ENCODE data around the gene PYY.

Gene PYY

DNA sequence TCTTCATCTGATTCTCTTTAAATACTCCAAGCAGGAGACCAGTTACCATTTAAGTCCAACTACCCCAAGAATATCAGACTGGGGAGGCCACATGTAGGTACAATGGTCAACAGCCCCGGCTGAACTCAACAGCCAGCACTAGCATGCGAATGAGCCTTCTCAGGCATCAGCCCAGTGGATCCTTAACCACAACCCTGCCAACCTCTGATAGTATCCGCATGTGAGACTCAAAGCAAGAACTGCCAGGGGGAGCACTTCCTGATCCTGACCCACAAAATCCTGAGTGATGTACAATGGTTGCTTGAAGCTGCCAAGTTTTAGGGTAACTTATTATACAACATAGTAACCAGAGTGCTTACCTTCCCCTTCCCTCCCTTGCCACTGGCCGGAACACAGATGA lies 4.0 kb downstream of the PYY start:
- in situ Hi-C loops (cut with MboI; ENCODE audit: low sequenced_read_pairs), result loop anchor here (25.0 kb wide), 1 partner anchor 213 kb away; the partner anchor contains the start of gene ASB16

DNA sequence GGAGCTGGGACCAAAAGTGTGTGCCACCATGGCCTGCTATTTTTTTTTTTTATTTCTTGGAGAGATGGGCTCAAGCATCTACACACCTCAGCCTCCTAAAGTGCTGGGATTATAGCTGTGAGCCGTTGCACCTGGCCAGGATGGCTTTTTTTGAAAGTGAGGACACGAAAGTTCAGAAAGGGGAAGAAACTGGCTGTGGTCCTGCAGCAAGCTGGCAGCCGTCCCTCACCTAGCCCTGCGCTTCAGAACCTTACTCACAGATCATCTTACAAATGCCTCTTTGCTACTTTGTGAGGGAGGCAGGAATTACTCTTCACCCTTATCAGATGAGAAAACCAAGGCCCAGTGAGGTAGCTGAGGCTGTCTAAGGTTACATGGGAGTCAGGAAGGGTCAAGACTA lies 7.0 kb downstream of the PYY start:
- in situ Hi-C loops (cut with MboI; ENCODE audit: low sequenced_read_pairs), result loop anchor here (25.0 kb wide), 1 partner anchor 216 kb away; the partner anchor contains the start of gene ASB16

DNA sequence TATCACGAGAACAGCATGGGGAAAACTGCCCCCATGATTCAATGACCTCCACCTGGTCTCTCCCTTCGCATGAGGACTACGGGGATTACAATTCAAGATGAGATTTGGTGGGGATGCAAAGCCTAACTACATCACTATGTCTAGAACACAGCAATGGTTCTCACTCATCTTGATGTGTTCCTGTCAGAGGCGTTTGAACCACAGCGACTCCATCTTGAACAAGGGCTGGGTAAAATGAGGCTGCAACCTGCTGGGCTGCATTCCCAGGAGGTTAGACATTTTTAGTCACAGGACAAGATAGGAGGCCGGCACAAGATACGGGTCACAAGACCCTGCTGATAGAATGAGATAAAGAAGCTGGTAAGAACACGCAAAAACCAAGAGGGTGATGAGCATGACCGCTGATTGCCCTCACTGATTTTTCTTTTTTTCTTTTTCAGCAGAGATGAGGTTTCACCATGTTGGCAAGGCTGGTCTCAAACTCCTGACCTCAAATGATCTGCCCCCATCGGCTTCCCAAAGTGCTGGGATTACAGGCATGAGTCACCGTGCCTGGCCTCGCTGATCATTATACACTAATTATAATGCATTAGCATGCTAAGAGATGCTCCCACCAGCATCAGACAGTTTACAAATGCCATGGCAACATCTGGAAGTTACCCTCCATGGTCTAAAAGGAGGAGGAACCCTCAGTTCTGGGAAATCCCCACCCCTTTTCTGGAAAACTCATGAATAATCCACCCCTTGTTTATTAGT lies 8.5 kb downstream of the PYY start:
- in situ Hi-C loops (cut with MboI; ENCODE audit: low sequenced_read_pairs), result loop anchor here (25.0 kb wide), 1 partner anchor 217 kb away; the partner anchor contains the start of gene ASB16

DNA sequence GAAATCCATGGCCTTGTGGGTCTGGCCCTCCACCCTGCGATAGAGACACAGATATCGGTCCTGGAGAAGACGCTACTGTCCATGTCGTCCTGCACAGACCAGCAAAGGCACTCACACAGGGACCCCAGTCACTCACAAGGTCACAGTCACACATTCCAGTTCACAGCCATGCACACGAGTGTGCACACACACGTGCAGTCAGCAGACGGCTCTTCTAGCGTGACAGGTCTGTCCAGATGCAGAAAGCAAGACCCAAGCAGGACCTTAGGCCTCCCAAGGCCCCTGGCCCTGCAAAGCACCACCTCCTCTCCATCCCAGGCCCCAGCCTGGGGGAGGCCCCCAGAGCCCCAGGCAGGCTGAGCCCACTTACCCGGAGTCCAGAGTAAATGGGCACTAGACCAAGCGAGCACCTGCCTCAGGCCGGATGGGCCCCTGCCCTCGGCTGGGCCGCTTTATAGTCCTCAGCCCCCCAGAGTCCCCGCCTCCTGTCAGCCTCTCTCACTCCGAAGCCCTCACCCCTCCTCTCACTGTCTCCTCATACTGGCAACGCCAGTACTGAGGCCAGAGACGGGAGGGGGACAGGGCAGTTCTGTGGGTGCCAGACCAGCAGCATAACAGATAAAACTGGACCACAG lies 11.6 kb downstream of the PYY start, which contains the start of gene PPY:
Gene PPY (minus strand): TSS at position 426 of the 635 bp plus-strand sequence. CDS start 822 bp downstream, outside the sequence.
- in situ Hi-C loops (cut with MboI; ENCODE audit: low sequenced_read_pairs), result loop anchor here (25.0 kb wide), 1 partner anchor 220 kb away; the partner anchor contains the start of gene ASB16

DNA sequence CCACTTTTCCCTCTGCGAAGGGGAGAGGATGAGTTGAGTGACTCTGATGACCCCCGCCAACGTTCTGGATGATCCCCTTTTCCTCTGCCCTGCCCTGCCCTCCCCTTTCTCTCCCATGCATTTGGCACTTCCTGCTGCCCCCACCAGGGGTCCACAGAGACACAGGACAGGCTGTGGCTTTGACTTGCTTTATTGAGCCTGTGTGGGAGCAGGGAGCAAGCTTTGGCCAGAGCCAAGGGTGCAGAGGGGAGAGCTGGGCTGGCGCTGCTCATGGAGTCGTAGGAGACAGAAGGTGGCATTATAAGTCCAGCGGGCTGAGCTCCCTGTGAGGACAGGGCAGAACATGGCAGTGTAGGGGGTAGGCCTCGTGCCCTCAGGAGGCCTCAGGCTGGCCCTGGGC lies 13.1 kb downstream of the PYY start:
- in situ Hi-C loops (cut with MboI; ENCODE audit: low sequenced_read_pairs), result loop anchor here (25.0 kb wide), 1 partner anchor 222 kb away; the partner anchor contains the start of gene ASB16

DNA sequence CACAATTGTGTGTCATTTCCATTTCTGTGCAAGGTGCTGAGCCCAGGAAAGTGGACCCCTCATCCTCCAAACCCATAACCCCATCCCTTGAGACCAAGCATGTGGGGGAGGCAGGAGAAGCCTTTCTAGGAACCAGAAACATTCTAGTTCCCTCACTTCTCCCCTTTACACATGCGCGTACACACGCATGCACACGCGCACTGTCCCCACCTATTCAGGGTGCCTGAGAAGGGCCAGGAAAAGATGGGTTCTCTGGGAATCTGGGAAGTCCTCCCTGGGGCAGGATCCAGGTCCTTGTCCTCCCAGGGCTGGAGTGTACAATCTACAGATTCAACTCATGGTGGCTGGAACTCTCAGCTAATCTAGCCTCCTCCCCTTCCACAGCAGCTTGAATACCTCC lies 13.9 kb downstream of the PYY start:
- in situ Hi-C loops (cut with MboI; ENCODE audit: low sequenced_read_pairs), result loop anchor here (25.0 kb wide), 1 partner anchor 222 kb away; the partner anchor contains the start of gene ASB16

DNA sequence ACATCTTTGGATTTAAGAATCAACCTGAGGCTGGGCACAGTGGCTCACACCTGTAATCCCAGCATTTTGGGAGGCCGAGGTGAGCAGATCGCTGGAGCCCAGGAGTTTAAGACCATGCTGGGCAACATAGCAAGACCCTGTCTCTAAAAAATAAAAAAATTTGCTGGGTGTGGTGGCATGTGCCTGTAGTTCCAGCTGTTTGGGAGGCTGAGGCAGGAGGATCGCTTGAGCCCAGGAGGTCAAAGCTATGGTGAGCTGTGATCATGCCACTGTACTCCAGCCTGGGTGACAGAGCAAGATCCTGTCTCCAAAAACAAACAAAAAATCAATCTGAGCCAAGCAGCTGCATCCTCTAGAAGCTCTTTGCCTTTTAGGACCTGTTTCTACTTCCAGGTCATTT lies 14.3 kb downstream of the PYY start:
- in situ Hi-C loops (cut with MboI; ENCODE audit: low sequenced_read_pairs), result loop anchor here (25.0 kb wide), 1 partner anchor 223 kb away; the partner anchor contains the start of gene ASB16

DNA sequence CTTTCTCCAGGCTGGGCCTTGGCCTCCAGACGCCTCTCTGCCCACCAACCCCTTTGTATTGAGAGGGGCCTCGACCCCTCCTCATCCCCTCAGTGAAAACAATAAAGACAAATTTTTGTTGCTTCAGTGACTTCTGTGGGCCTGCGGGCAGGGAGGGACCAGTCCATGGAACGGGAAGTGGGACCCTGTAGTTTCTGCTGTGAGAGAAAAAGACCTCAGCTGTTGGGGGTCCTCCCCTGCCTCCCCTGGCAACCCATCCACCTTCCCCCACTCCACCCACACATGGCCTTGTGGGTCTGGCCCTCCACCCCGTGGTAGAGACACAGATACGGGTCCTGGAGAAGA lies 14.9 kb downstream of the PYY start:
- in situ Hi-C loops (cut with MboI; ENCODE audit: low sequenced_read_pairs), result loop anchor here (25.0 kb wide), 1 partner anchor 223 kb away; the partner anchor contains the start of gene ASB16

DNA sequence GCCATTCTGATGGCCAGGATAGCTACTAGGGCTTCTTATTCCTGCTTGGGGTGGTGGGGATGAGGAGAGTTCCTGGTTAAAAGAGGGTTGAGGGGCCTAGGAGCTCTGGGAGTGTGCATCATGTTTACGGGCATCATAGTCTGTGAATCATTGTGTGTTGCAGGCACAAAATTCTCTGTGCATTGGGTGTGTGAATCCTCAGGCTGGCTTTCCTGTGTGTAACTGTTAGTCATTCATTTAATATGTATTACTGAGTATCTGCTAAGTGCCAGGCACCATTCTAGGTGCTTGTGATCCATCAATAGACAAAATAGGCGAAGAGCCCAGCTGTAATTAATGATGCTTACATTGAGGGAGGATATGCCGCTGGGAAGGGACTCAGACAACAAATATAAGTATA lies 17.3 kb downstream of the PYY start:
- in situ Hi-C loops (cut with MboI; ENCODE audit: low sequenced_read_pairs), result loop anchor here (25.0 kb wide), 1 partner anchor 226 kb away; the partner anchor contains the start of gene ASB16

DNA sequence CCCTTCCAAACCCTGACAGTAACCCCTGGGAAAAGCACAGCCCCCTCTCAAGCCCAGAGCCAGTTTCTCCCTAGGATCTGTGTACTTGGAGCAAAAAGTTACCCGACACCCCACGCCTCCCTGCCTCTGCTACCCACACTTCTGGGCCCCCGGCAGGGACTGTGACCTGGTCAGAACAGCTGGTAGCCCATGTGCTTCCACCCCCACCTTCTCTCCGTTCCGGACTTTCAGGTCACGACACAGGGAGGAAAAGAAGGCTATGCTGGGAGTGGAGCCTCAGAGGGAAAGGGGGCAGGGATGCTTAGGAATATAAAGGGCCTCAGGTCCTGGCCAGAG lies 17.8 kb downstream of the PYY start:
- in situ Hi-C loops (cut with MboI; ENCODE audit: low sequenced_read_pairs), result loop anchor here (25.0 kb wide), 1 partner anchor 226 kb away; the partner anchor contains the start of gene ASB16

DNA sequence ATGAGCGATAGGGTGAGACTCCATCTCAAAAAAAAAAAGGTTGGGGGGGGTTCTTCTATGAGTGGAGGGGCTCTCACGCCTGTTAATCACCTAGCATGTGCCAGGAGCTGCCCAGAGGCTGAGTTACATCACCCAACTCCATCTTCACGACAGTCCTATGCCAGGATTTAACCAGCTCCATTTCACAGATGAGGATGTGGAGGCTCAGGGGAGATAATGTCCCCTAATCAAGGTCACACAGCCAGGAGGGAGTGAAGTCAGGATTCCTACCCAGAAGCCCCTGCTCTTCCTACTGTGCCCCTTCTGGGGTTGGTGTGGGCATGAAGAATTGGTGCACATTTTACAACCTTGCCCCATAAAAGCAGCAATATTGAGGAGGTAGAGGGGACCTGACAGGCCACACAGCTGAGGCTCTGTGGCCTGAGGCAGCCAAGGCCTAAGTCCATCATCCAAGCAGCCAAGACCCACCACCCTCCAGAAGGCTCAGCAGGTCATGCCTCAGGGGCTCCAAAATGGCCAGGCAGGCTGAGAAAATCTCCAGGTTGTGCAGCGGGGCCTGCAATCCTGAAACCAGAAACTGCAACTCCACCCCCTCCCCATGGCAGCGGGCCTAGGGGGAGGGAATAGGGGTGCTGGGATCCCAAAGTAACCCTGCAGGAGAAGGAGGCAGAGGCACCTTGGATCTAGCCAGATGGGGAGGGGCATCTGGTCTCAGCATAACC lies 18.4 kb downstream of the PYY start:
- in situ Hi-C loops (cut with MboI; ENCODE audit: low sequenced_read_pairs), result loop anchor here (25.0 kb wide), 1 partner anchor 227 kb away; the partner anchor contains the start of gene ASB16

DNA sequence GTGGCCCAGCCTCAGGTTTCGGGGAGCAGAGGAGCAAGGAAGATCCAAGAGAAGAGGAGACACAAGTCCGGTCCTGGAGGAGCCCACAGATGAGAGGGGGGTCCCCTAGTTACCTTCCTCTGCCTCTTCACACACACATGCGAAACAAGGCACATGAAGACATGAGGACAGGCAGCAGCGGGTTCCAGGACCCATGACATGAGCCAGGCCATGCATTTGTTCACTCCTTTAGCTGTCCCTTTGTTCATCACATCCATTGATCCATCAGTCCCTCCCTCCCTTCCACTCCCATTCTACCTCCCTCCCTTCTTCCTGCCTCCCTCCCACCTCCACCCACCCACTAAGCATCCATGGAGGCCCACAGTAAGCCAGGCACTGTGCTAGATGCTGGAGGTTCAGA lies 20.8 kb downstream of the PYY start:
- in situ Hi-C loops (cut with MboI; ENCODE audit: low sequenced_read_pairs), result loop anchor here (25.0 kb wide), 1 partner anchor 229 kb away; the partner anchor contains the start of gene ASB16

DNA sequence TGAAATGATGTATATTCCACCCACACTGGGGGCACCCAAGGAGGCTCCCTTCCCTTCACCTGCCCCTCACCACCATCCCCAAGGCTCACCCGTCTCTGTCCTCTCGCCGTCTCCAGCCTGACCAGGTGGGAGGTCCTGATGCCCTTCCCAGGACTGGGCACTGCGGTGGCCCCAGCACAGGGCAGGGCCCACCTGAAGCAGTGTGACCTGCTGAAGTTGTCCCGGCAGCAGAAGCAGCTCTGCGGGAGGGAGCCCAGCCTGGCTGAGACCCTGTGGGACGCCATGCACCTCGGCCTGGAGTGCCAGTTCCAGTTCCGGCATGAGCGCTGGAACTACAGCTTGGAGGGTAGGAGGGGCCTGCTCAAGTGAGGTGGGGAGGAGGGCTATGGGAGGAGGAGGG lies 21.4 kb downstream of the PYY start:
- in situ Hi-C loops (cut with MboI; ENCODE audit: low sequenced_read_pairs), result loop anchor here (25.0 kb wide), 1 partner anchor 230 kb away; the partner anchor contains the start of gene ASB16

DNA sequence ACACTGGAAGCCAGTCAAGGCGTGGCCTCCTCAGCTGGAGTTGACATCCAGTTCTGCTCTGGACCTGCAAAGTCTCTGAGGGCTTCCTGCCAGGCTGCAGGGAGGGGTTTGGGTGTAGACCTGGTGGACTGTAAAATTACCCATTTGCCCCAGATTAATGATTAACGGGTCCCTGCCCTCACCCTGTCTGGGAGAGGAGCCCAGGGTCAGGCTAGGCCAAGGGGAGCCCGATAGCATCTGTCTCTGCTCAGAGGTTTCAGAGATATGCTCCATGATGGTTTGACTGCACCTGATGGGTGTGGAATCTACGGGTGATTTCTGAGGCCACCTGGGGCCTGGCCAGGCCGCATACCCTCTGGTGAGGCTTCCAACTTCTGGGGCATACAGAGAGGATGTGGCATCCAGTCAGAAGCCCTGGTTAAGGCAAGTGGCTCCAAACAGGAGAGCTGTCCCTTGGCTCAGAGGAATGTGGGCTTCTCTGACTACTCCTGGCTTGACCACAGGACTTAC lies 22.6 kb downstream of the PYY start:
- in situ Hi-C loops (cut with MboI; ENCODE audit: low sequenced_read_pairs), result loop anchor here (25.0 kb wide), 1 partner anchor 231 kb away; the partner anchor contains the start of gene ASB16

DNA sequence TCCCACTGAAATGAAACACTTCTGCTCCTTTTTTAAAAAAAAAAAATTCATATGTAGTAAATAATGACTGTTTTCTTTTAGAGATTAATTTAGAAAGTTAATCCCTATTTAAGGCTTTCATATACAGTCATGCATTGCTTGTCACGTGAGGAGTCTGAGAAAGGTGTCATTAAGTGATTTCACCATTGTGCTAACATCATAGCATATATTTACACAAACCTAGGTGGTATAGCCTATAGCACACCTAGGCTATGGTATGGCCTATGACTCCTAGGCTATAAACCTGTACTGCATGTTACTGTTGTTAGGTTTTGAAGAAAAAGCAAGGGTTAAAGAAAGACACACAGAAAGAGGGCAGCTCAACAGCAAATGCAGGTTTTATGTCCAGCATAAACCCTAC lies 25.1 kb downstream of the PYY start:
- in situ Hi-C loops (cut with MboI; ENCODE audit: low sequenced_read_pairs), result loop anchor here (25.0 kb wide), 1 partner anchor 234 kb away; the partner anchor contains the start of gene ASB16

DNA sequence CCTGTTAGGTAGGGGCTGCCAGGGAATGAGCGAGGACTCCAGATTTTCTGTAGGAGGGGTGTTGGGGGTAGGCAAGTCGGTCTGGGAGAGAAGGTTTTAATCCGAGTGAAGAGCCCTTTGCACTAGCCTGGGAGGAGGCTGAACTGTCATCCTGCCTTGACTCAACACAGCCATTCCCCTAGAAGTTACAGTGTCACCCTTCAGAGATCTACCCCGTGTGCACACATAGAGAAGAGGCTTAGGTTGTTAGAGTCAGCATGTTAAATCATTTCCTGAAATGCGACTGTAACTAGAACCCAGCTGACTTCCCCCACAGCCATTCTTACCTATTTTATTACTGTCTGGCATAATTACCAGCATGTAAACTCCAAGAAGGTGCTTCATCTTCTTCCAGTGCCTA lies 25.8 kb downstream of the PYY start:
- in situ Hi-C loops (cut with MboI; ENCODE audit: low sequenced_read_pairs), result loop anchor here (25.0 kb wide), 1 partner anchor 234 kb away; the partner anchor contains the start of gene ASB16

DNA sequence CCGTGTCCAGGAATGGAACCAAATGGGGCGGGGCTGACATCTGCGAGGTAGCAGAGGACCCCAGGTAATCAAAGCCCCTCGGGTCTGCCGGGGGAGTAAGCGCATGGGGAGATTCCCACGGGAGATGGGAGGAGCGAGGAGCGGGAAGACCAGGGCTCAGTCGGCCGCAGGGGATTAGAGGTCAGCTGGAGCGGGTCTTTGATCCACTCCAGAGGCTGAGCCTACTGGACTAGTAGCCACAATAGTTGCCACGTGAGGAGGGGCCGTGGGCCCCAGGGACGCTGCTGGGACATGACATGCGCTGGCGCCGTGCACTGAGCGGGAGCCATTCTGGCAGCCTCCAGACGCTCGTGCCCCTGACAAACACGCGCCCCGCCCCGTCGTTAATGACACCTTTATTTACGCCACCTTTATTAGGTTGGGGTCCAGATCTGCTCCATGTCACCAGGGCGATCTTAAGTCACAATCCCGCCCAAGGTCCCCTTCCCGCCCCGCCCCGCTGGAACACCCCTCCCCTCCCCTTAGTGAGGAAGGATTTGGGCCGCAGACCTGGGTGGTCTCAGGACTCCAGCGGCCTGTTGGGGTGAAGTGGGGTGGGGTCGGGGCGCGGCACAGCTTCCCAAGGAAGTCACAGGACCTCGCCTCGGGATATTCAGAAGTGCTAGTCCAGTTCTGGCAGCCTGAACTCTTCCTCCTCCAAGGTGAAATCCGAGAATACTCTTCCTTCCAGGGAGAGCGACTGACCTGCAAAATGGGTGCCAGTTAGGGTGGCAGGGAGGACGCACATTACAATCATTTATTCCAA lies 26.5 kb downstream of the PYY start:
- in situ Hi-C loops (cut with MboI; ENCODE audit: low sequenced_read_pairs), result loop anchor here (25.0 kb wide), 1 partner anchor 235 kb away; the partner anchor contains the start of gene ASB16

DNA sequence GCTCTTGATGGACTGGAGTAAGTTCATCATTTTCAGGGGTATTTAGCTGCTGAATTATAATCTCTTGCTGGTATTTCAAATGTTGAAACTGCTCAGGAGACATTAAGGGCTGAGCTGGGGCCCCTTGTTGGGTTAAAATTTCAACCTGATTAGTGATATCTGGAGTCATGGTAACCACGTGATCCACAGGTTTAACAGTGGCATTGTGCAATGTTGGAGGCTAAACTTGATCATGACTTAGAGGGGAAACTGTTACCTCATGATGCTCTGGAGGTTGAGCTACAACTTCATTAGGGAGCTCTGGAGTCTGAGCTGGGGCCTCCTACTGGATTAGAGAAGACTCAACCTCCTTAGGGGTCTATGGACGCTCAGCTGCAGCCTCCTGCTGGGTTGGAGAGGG lies 29.2 kb downstream of the PYY start:
- in situ Hi-C loops (cut with MboI; ENCODE audit: low sequenced_read_pairs), result no loop called here

DNA sequence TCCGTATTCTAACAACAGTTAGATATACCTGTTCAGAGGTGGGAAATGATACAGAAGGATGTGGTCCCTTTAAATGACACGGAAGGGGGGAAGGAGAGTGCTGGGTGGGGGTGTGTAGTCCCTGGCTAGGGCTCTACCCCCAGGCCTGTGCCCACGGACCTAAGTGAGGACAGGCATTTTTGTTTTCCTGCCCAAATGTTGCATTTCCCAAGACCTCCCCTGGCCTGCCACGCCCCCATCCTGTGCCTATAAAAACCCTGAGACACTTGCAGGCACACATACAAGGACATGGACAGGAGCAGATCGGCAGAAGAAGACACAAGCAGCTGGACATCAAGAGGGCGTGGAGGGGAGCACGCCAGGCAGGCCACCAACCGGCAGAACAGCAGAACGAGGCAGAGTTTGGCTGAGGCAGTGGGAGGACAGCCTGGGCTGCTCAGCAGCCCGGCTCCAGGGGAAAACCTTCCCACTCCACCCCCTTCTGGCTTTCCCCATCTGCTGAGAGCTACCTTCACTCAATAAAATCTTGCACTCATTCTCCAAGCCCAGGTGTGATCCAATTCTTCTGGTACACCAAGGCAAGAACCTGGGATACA lies 33.1 kb downstream of the PYY start:
- in situ Hi-C loops (cut with MboI; ENCODE audit: low sequenced_read_pairs), result no loop called here
